Endothelial cell of umbilical vein (primary cell): Measurements from ENCODE around the gene IGSF23. TPM values are rescaled to one million over a fixed set of nuclear protein-coding genes. Genes with fewer than 3 reads are reported as not detected.

Experiments
- BruUV-seq: library from RNA; stranded (reverse); fragments of 400-500 nt; replicated peaks from 2 replicates; lab custom pipeline; 2021; lab: Mats Ljungman, UMichigan
- CTCF ChIA-PET: fragments of 300-600, 350-600 bp; sonication (Branson Sonifier 250); formaldehyde crosslinking; loops from one replicate; lab custom pipeline; 2021; ENCODE audit warnings: antibody characterized with exemption, inconsistent platforms; lab: Charles Lee
- POLR2A ChIA-PET: fragments of 300-600, 350-600 bp; sonication (Branson Sonifier 250); formaldehyde crosslinking; loops from one replicate; lab custom pipeline; 2021; ENCODE audit warnings: antibody characterized with exemption, inconsistent platforms; lab: Charles Lee
- DNase-seq: peaks from one replicate; pipeline ENCODE4 v3.0.0-alpha.2; 2011; ENCODE audit warnings: low read depth, low spot score
- FAIRE-seq: peaks from 2 replicates; lab custom pipeline; 2011; peaks lifted over from hg19 to GRCh38; lab: Jason Lieb, UNC
- H2AFZ ChIP-seq: 2 replicates; pipeline ENCODE4 v1.6.0; 2012; ENCODE audit warnings: low read depth, low read length, control low read depth, inconsistent platforms
- H3K27ac ChIP-seq: 2 replicates; pipeline ENCODE4 v1.5.1; 2011; ENCODE audit warnings: low read depth, mild to moderate bottlenecking, control low read depth, low read length, moderate library complexity; ENCODE audit not compliant: insufficient read depth
- H3K27me3 ChIP-seq, 2 experiments: 2 replicates each; pipeline versions ENCODE4 v1.6.0 to v1.6.1; 2011; ENCODE audit warnings: low read length in 2 of 2, mixed read lengths in 1 of 2; ENCODE audit not compliant: control insufficient read depth in 2 of 2, insufficient read depth in 2 of 2
- H3K36me3 ChIP-seq, 2 experiments: 2 replicates in 1 of 2; 3 replicates in 1 of 2; pipeline ENCODE4 v1.5.1; 2011; ENCODE audit warnings: low read length in 2 of 2, mild to moderate bottlenecking in 1 of 2, moderate library complexity in 1 of 2; ENCODE audit not compliant: control insufficient read depth in 2 of 2, insufficient read depth in 2 of 2; ENCODE audit errors: extremely low read depth in 1 of 2
- H3K4me1 ChIP-seq: 3 replicates; pipeline ENCODE4 v1.5.1; 2011; ENCODE audit warnings: mild to moderate bottlenecking, low read length; ENCODE audit not compliant: control insufficient read depth, insufficient read depth; ENCODE audit errors: extremely low read depth
- H3K4me2 ChIP-seq: 2 replicates; pipeline ENCODE4 v1.6.1; 2011; ENCODE audit warnings: low read length, control low read depth, mixed read lengths; ENCODE audit not compliant: insufficient read depth
- H3K4me3 ChIP-seq, 3 experiments: fragments of 200-600 bp in 1 of 3; sonication (generic), shearing (Covaris generic) in 1 of 3; replicated peaks in 1 of 3; 2 replicates each; pipeline ENCODE4 v1.5.1; 2011 to 2016; ENCODE audit warnings: control low read depth in 3 of 3, low read length in 3 of 3, mild to moderate bottlenecking in 2 of 3, inconsistent platforms in 1 of 3, low read depth in 1 of 3, moderate library complexity in 1 of 3; ENCODE audit not compliant: insufficient read depth in 1 of 3
- H3K79me2 ChIP-seq: 2 replicates; pipeline ENCODE4 v1.6.0; 2012; ENCODE audit warnings: low read length, inconsistent platforms; ENCODE audit not compliant: control insufficient read depth, insufficient read depth
- H3K9ac ChIP-seq: replicated peaks from 2 replicates; pipeline ENCODE3; 2011; ENCODE audit warnings: low read length, control low read depth; ENCODE audit not compliant: insufficient read depth; ENCODE audit errors: extremely low read depth
- H3K9me1 ChIP-seq: replicated peaks from 3 replicates; pipeline ENCODE4 v1.6.0; 2011; ENCODE audit warnings: mild to moderate bottlenecking, low read length; ENCODE audit not compliant: control insufficient read depth, insufficient read depth; ENCODE audit errors: extremely low read depth
- H3K9me3 ChIP-seq: replicated peaks from 2 replicates; pipeline ENCODE4 v1.5.1; 2012; ENCODE audit warnings: low read length, inconsistent platforms; ENCODE audit not compliant: control insufficient read depth, insufficient read depth
- H4K20me1 ChIP-seq: replicated peaks from 2 replicates; pipeline ENCODE3; 2011; ENCODE audit warnings: mild to moderate bottlenecking, low read length; ENCODE audit not compliant: control insufficient read depth, insufficient read depth; ENCODE audit errors: extremely low read depth
- EZH2 ChIP-seq: IDR thresholded peaks from 2 replicates; pipeline ENCODE4 v1.6.1; 2012; ENCODE audit warnings: borderline replicate concordance, low read depth, mild to moderate bottlenecking, moderate library complexity, low read length, inconsistent platforms; ENCODE audit not compliant: severe bottlenecking
- FOS ChIP-seq: IDR thresholded peaks from 2 replicates; pipeline ENCODE4 v1.6.1; 2011; ENCODE audit warnings: mild to moderate bottlenecking, low read length, moderate library complexity, borderline replicate concordance; ENCODE audit not compliant: insufficient read depth
- GATA2 ChIP-seq: IDR thresholded peaks from 2 replicates; pipeline ENCODE4 v1.7.0; 2011; ENCODE audit warnings: low read depth, mild to moderate bottlenecking, moderate library complexity, mixed read lengths, low read length; ENCODE audit not compliant: insufficient read length, insufficient read depth
- JUN ChIP-seq: IDR thresholded peaks from 2 replicates; pipeline ENCODE4 v1.6.1; 2011; ENCODE audit warnings: borderline replicate concordance, low read depth; ENCODE audit not compliant: insufficient read length, insufficient read depth
- MYC ChIP-seq: IDR thresholded peaks from one replicate; pipeline ENCODE4 v1.6.1; 2011; ENCODE audit warnings: mild to moderate bottlenecking, low read depth, low read length
- POLR2A ChIP-seq: IDR thresholded peaks from 2 replicates; pipeline ENCODE4 v1.6.1; 2012; ENCODE audit warnings: low read depth, mild to moderate bottlenecking, control low read depth, low read length
- POLR2AphosphoS5 ChIP-seq: IDR thresholded peaks from 2 replicates; pipeline ENCODE4 v1.6.1; 2012; ENCODE audit warnings: low read depth, mild to moderate bottlenecking, control low read depth, low read length, moderate library complexity; ENCODE audit not compliant: insufficient read depth
- dilution Hi-C: fragments of 300-500 bp; cut with MboI; formaldehyde crosslinking; loops from one replicate; pipeline ENCODE4 v1.15.0; 2019; ENCODE audit warnings: low sequenced_read_pairs; ENCODE audit not compliant: extremely low pct_ligation_motif_present
- intact Hi-C: fragments of 100-400 bp; cut with micrococcal nuclease; formaldehyde crosslinking; loops from one replicate; pipeline ENCODE4 v1.10.0; 2022
- polyA plus RNA-seq, 4 experiments: library from polyadenylated mRNA; depleted of rRNA in 3 of 4; stranded (reverse) in 3 of 4; unstranded in 1 of 4; fragments of >200 nt; gene quantifications; 2 replicates each; pipeline versions ENCODE4 v1.2.1 to v1.2.3, GENCODE V29; 2011 to 2012; ENCODE audit warnings: missing spikeins in 1 of 4
- total RNA-seq: library from RNA; stranded (reverse); gene quantifications from 2 replicates; pipeline ENCODE4 v1.2.3, GENCODE V29; 2021
- TF ChIP-seq, protein P1 (sequence below), 2 donors: IDR thresholded peaks; 1 replicate in 1 of 2; 2 replicates in 1 of 2; pipeline ENCODE4 v1.5.1; 2011; ENCODE audit warnings: low read length in 2 of 2, mild to moderate bottlenecking in 2 of 2, moderate library complexity in 2 of 2, control low read depth in 1 of 2, inconsistent platforms in 1 of 2, low read depth in 1 of 2; ENCODE audit not compliant: insufficient read depth in 1 of 2; ENCODE audit errors: extremely low read depth in 1 of 2
- TF ChIP-seq, protein P2 (sequence below): IDR thresholded peaks from 2 replicates; pipeline ENCODE4 v1.6.1; 2011; ENCODE audit not compliant: insufficient read depth, insufficient read length

IGSF23 gene
- total and polyA plus RNA-seq, 2 donors (not counting 3 experiments of a cell fraction or from before 2014, with no cell fraction given), result 0.73 TPM; not detected in 1

DNA sequence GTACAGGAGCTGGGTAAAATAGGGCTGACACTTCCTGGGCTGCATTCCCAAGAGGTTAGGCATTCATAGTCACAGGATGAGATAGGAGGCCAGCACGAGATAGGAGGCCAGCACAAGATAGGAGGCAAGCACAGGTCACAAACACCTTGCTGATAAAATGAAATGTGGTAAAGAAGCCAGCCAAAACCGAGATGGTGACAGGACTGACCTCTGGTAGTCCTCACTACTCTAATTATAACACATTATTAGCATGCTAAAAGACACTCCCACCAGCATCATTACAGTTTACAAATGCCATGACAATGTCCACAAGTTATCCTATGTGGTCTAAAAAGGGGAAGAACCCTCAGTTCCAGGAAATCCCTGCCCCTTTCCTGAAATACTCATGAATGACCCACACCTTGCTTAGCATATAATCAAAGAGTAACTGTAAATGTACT is 20.9 kb upstream of the IGSF23 start:
- Histone ChIP-seq H3K27ac (peak overlapping the region; percentile 30), H3K4me1 (peaks cover 34% of the 10 kb centered on the region), H2AFZ (no peak overlapping the region), H3K27me3 (no peaks in the 10 kb centered on the region), H3K9me3 (no peaks in the 10 kb centered on the region), H3K4me3 (no peak overlapping the region), H3K4me2 (no peak overlapping the region), H3K36me3 (no peaks in the 10 kb centered on the region), H4K20me1 (no peaks in the 10 kb centered on the region), H3K79me2 (no peaks in the 10 kb centered on the region), H3K9ac (no peak overlapping the region), H3K9me1 (no peaks in the 10 kb centered on the region)
- FAIRE-seq, result peak; percentile 33
- BruUV-seq, result no TSS peak
- no peak for DNase-seq
- POLR2A ChIA-PET, result no interaction called here
- intact Hi-C loops, result no loop called here
- dilution Hi-C loops, result no loop called here
- TF ChIP-seq, protein P1, sequence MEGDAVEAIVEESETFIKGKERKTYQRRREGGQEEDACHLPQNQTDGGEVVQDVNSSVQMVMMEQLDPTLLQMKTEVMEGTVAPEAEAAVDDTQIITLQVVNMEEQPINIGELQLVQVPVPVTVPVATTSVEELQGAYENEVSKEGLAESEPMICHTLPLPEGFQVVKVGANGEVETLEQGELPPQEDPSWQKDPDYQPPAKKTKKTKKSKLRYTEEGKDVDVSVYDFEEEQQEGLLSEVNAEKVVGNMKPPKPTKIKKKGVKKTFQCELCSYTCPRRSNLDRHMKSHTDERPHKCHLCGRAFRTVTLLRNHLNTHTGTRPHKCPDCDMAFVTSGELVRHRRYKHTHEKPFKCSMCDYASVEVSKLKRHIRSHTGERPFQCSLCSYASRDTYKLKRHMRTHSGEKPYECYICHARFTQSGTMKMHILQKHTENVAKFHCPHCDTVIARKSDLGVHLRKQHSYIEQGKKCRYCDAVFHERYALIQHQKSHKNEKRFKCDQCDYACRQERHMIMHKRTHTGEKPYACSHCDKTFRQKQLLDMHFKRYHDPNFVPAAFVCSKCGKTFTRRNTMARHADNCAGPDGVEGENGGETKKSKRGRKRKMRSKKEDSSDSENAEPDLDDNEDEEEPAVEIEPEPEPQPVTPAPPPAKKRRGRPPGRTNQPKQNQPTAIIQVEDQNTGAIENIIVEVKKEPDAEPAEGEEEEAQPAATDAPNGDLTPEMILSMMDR (IDR thresholded peaks at IDR 0.05; ENCODE audit: extremely low read depth in 1 of 2, insufficient read depth in 1 of 2, low read depth in 1 of 2, low read length in 2 of 2), result no peak
- no peak for TF ChIP-seq MYC
- TF ChIP-seq GATA2, result peak; percentile 71
- no peak for TF ChIP-seq POLR2AphosphoS5
- CTCF ChIA-PET, result interaction anchor here (2.4 to 5.2 kb wide), 2 partner anchors 9 to 22 kb away, joined by 8 to 40 read pairs; no protein-coding TSS in a partner anchor

DNA sequence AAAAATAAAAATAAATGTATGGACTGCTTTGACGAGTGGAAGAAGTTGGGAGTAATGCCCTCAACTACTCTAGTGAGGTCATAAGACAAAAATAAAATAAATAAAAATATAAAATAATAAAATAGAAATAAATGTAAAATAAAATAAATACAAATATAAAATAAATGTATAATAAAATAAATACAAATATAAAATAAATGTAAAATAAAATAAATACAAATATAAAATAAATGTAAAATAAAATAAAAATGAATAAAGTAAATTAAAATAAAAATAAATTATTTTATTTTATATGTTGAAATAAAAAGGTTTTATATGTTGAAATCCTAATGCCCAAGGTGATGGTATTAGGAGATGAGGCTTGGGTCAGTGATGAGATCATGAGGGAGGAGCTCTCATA is 20.1 kb upstream of the IGSF23 start:
- BruUV-seq, result no TSS peak
- TF ChIP-seq GATA2 (no peak), EZH2 (no peak), POLR2A (no peak), JUN (no peak), MYC (no peak), FOS (no peak), POLR2AphosphoS5 (no peak)
- TF ChIP-seq, protein P1 (IDR thresholded peaks at IDR 0.05; ENCODE audit: extremely low read depth in 1 of 2, insufficient read depth in 1 of 2, low read depth in 1 of 2, low read length in 2 of 2), result no peak
- TF ChIP-seq, protein P2, sequence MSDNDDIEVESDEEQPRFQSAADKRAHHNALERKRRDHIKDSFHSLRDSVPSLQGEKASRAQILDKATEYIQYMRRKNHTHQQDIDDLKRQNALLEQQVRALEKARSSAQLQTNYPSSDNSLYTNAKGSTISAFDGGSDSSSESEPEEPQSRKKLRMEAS, result no peak
- Histone ChIP-seq H3K9ac (no peak overlapping the region), H2AFZ (no peak overlapping the region), H3K4me1 (peaks cover 27% of the 10 kb centered on the region), H3K79me2 (no peaks in the 10 kb centered on the region), H3K9me1 (no peaks in the 10 kb centered on the region), H3K36me3 (no peaks in the 10 kb centered on the region), H4K20me1 (no peaks in the 10 kb centered on the region), H3K27ac (no peak overlapping the region), H3K4me2 (no peak overlapping the region), H3K4me3 (no peak overlapping the region), H3K9me3 (no peaks in the 10 kb centered on the region), H3K27me3 (no peaks in the 10 kb centered on the region)
- FAIRE-seq (no peak), DNase-seq (no peak)
- POLR2A ChIA-PET, result no interaction called here
- dilution Hi-C loops (no loop called here), intact Hi-C loops (no loop called here)
- CTCF ChIA-PET, result no interaction called here
